Effector CD8-positive, alpha-beta T cell (primary cell): ENCODE measurements around the gene USP47.
"Not testable (repeated sequence)": the region's sequence is repeated elsewhere in the genome, so short reads cannot be mapped to it uniquely, and the experiment has no call there.

ENCODE experiments used
- DNase-seq: peaks from one replicate; lab custom pipeline; 2025; lab: John Stamatoyannopoulos, UW

USP47 gene

DNA sequence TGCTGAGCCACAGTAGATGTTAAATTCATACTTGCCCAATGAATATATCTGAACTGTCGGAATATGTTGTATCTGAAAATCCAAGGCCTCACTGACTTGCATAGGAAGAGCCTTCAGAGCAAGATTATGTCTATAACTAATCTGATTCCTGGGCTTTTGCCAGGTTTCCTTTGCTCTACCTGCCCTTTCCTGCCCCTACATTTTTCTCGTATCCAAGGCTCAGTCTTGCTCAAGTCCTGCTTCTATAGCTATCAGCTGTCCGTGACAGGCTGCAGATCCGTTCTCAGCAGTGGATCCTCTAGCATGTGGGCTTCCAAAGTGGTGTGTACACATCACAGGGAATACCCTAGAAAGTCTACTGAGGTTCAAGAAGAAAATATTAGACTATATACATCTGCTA lies 18.8 kb upstream of the USP47 start:
- DNase-seq: no peak

DNA sequence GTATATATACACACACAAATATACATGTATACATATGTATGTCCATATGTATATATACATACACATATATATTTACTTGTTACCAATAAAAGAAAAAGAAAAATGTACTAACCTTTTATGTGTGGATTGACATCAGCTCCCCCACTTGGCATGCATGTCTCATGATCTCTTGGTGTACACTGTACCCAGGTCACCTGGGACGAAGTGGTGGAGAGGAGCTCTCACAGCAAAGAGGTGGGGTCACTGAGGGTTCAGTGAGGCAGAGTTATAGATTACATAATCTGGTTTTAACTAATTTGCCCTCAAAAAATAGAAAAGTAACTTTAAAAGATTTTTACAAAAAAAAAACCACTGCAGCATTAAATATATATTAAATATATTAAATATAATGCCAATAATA lies 15.5 kb upstream of the USP47 start:
- DNase-seq: no peak

DNA sequence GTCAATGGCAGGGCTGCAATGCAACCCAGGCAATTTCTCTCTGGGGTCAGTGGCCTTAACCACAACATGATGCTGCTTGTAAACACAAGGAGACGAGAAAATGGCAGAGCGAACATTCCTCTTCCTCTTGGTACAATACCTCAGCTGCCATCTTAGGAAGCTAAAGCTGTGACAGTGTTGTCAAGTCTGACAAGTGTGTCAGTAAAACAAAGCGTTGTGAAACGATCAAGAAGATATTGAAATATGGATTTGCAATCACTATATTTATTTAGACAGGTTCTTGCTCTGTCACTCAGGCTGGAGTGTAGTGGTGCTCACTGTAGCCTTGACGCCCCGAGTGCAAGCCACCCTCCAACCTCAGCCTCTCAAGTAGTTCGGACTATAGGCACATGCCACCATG lies 14.5 kb upstream of the USP47 start:
- DNase-seq: no peak

DNA sequence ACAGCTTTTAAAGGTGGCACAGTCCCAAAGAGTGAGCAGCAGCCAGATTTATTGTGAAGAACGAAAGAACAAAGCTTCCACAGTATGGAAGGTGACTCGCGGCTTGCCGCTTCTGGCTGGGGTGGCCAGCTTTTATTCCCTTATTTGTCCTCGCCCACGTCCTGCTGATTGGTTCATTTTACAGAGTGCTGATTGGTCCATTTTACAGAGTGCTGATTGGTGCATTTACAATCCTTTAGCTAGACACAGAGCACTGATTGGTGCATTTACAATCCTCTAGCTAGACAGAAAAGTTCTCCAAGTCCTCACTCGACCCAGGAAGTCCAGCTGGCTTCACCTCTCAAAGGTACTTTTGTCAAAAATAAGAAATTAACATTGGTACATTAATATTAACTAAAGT lies 10.4 kb upstream of the USP47 start:
- not testable (repeated sequence) for DNase-seq

DNA sequence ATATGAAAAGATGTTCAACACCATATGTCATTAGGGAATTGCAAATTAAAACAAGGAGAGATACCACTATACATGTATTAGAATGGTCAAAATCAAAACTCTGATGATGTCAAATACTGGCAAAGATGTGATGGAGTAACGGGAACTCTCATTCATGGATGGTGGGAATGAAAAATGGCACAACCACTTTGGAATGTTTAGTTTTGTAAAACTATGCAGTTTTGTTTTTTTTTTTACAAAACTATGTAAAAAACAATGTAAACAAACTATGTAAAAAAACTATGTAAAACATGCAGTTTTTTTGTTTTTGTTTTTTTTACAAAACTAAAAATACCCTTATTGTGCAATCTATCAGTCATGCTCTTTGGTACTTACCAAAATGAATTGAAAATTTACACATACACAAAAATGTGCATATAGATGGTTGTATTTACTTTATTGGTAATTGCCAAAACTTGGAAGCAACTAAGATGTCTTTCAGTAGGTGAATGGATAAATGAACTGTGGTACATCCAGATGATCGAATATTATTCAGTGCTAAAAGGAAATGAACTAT lies 5.0 kb upstream of the USP47 start:
- DNase-seq: no peak

DNA sequence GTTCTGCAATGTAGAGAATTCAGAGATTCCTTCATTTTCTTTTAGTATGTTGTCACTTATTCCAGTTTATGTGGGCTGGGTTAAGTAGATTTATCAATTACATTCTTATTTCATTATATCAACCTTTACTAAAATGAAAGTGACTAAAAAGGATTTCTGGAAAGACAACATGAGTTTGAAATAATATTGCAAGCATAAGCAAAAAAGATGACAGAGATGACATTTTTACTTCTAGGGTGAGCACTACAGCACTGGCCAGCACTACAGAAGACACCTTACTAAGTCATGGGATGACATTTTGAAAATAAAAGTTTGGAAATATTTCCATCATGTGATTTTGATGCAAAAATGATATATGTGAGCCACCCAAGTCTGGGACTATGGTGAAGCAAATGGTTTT lies 2.1 kb upstream of the USP47 start:
- DNase-seq: no peak

DNA sequence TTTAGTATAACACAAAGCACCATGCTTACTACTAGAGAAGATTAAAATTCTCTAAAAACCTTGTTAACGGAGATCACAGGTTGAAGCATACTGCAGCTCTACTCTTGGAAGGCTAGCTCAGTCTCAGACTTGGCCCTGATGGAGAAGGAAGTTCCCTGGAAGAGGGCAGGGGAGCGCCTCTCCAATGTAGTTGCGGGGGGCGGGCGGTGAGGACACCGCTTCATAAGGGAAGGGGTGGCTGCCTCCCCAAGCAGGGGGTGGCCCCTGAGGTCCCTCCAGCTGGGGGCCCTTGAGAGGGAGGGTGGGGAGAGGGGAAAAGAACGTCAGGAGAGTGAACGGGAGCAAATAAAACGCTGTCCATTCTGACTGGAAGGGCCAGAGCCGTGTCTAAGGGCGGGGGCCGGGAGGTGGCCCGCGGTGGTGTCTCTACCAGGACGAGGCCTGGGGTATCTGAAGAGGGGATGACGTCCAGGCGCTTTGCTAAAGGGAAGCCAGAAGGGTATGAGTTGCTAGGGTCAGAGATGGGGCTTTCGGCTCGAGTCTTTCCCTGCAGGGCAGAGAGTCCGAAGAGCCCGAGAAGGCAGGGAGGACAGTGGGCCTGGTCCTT lies 553 bp upstream of the USP47 start:
- DNase-seq: peak; percentile 26

DNA sequence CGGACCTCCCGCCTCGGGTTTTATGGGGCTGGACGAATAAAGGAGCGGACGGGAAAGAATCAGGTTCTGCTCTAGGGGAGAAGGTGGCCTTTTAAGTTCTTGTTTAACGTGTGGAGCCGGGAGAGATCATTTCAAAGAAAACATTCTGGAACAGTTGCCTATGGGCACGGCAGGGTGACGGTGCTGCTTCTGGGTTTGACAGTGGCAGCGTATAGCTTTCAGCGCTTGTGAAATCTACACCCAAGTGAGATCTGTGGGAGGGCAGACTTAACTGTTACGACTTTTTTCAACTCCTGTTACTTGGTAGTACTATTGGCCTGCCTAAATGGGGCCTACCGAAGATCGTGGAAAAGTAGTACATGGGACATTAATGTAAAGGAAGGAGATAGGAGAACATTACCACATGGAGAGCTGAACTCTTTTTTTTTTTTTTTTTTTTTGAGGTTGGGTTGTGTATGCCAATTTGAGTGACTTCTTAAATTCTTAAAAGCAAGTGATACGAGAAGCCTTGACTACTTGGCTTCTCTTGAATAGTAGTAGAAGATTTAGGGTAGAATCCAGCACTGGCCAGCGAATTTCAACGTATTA lies 743 bp downstream of the USP47 start:
- peak; percentile 30 for DNase-seq

DNA sequence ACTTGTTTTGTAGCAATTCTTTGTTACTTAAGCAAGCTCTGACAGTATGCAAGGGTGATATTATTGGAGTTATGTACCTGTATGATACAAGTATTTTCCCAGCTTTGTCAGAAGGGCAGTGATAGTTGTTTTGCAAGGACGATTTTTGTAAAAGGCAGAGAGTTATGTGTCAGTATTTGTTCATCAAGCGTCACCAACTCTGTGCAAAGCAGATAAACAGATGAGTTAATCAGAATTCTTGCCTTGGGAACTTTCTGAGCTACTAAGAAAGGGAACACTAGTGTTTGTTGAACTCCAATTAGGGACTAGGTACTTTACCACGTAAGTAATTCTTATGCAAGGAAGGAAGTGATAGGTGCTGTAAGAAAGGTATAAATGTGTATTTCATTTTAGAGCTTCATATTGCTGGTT lies 1.4 kb downstream of the USP47 start:
- no peak for DNase-seq

DNA sequence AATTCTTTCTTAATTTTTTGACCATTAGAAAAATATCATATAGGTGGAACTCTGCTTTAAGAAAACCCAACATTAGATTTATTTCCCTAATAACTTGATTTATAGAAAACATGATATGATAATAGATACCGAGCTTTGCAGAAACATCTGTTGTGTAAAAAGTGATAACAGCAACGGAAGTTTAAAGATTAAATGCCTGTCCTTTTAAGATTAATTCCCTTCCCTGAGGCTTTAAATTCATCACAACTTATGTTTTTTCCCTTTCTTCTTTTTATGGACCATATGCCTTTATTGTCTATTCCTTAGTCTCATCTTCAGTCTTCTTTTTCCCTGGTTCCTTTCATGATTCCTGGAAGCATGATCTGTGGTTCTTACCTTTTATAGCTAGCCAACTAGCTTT lies 1.9 kb downstream of the USP47 start:
- DNase-seq: no peak

DNA sequence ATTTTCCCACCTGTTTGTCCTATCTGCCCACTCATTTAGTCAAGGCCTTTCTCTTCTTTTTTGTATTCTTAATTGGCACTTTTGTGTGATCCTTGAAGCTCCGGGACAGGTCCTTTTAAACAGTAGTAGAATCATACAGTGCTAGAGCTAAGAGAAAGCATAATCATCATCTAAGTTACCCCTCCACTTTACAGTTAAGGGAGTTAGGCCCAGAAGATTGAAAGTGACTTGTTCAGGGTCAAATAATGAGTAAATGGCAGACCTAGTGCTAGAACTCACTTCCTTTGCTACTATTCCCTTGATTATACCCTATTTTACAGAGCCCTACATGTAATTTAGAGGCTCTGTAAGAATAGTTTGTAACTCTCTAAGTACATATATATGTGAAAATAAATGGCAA lies 2.5 kb downstream of the USP47 start:
- DNase-seq: no peak

DNA sequence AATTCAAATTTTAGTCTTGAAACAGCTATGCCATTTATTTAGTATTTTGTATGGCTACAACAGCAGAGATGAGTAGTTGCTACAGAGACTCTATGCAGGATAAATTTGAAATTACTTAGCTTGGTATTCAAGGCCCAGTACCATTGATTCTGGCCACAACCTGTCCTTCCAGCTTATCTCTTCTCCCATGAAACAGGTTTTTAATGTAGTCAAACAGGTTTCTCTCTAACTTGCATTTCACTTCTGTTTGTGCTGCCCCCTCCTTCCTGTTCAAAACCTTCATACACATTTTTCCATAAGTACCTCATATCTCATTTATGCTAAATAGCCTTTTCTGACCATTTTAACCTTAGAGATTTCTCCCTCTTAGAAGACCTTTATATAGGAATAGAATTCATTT lies 3.3 kb downstream of the USP47 start:
- DNase-seq: no peak

DNA sequence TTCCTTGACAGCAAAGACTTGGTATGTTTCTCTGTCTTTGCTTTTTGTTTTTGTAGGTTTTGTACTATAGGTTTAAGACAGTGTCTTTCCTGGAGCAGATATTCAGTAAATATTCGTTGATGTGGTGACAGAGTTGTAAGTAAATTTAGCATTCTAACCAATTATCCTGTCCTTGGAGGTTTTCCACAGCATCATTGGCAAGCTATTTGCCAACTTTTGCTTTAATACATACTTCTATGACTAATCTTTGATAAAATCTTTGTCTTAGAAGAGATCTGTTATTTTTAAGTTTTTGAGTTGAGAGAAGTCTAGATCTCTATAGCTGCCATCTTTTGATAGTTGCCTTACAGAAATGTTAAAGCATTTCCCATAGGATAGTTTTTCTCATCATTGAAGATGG lies 3.8 kb downstream of the USP47 start:
- no peak for DNase-seq

DNA sequence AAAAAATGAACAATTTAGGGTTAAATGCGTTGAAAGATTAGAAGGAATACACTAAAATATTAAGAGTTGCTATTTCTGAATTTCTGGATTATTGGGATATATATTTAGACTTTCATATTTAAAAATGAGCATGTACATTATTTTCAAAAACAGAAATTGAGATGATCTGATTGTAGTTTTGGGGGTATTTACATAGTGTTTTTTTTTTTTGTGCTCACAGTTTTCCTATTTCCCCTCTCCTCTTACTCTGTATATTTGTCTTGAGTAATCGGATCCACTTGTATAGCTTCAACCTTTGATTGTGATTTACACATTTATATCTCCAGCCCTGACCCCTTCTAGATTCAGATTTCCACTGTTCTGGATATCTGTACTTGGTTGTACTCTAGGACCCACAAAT lies 5.3 kb downstream of the USP47 start:
- DNase-seq: no peak

DNA sequence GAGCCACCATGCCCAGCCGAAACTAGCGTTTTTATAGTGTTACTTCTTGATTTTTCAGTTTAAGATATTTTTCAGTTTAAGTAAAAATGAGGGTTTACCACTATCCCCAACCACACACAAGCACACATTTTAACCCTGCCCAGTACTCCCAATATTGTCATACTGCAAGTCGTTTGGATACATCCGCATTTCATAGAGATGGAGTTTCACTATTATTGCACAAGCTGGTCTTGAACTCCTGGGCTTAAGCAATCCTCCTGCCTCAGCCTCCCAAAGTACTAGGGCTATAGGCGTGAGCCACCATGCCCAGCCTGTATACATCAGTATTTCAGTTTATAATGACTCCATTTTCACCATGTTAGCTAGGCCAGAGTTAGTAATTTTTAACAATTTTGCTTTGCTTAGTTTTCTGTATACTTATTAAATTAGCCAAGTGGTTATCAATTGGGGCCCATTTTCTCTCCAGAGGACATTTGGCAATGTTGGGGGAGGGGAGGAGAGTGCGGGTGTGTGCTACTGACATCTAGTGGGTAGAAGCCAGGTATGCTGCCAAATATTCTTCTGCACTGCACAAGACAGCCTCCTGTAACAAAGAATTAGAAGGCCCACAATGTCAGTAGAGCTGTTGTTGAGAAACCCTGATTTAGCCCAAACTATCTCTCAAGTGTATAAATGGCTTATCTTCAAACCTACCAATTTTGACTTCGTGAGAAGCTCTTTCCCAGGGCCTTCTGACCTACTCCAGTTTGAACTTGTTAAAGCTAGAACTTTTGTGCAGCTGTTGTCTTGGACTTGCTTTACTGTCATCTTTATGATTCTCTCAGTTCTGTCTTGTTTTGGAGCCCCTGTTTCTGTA lies 7.3 kb downstream of the USP47 start:
- DNase-seq: peak; percentile 46

DNA sequence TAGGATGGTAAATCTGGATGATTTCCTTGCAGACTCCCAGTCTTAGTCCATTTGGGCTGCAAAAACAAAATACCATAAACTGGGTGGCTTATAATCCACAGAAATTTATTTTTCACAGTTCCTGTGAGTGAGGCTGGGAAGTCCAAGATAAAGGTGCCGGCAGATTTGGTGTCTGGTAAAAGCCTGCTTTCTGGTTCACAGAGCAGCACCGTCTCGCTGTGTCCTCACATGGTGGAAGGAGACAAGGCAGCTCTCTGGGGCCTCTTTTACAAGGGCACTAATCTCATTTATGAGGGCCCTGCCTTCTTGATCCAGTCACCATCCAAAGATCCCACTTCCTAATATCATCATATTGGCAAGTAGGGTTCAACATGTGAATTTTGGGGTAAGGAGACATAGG lies 8.9 kb downstream of the USP47 start:
- DNase-seq: no peak

DNA sequence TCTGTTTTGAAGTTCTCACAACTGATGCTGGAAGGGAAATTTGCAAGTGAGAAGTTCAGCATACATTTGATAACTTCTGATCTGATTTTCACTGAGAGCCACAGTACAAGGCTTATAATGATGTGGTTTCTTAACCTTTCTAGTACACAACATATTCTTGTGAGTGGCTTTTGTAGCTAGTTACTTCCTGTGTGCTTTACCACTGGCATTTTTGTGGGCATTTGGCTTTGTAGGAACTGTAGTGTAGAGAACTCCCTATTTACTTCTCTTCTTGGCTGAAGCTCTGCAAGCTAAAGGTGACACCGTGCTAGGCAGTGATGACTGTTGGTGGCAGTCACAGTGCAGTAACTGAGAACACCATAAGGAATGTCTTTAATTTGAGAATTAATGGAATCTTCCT lies 14.9 kb downstream of the USP47 start:
- no peak for DNase-seq

DNA sequence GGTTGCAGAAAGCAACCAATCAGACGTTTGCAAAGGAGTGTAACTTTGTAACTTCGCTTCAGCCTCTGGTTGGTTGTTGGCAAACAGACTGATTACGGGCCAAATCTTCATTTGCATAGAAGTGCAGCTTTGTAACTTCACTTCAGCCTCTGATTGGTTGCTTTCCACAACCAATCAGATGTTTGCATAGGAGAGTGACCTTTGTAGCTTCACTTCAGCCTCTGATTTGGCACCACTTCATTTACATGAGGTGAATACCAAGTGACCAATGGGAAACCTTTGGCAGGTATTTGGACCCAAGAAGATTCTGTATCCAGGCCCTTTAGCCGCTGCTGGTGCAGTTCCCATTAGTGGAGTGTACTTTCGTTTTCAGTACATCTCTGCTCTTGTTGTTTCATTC lies 16.0 kb downstream of the USP47 start:
- DNase-seq: no peak

DNA sequence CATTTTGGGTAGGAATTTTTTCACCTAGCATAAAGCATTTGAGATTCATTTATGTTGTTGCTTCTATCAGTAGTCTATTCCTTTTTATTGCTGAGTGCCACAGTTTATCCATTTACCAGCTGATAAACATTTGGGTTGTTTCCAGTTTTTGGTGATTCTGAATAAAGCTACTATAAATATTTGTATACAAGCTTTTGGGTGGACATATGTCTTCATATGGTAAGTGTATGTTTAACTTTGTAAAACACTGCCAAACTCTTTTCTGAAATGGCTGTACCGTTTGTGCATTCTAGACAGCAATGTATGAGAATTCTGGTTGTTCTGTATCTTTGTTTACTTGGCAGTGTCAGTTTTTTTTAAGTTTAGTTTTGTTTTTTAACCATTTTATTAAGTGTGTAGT lies 16.9 kb downstream of the USP47 start:
- DNase-seq: no peak

DNA sequence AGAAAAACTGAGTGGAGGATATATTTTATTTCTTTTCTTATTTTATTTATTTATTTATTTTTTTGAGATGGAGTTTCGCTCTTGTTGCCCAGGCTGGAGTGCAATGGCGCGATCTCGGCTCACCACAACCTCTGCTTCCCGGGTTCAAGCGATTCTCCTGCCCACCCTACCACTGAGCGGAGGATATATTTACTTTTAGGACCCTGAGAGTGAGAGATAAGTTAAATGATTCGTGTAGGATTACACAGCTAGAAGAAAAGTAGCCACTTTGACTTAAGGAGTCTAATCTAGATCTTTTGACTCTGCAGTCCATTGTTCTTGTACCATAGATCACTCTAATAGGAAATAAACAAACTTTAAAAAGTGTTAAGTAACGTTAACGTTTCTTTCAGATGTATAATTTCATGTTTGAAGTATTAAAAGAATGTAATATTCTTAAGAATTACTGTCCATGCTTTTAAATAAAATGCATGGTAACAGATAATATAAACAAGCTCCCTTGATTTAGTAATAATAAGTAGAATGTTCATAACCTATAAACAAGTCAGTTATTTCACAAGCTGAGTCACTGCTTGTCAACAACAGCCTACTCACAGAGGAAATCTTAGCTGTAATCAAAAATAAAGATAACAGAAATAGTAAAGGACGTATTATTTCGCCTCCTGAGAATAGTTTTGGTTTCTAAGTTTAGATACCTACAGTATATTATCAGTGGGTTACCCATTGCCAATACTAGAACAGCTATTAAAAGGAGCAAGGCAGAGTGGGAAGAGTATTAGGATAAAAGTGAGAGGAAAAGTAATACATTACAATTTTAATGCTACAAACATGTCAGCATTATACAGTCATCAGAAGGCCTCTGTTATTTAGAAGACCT lies 18.6 kb downstream of the USP47 start:
- DNase-seq: no peak

DNA sequence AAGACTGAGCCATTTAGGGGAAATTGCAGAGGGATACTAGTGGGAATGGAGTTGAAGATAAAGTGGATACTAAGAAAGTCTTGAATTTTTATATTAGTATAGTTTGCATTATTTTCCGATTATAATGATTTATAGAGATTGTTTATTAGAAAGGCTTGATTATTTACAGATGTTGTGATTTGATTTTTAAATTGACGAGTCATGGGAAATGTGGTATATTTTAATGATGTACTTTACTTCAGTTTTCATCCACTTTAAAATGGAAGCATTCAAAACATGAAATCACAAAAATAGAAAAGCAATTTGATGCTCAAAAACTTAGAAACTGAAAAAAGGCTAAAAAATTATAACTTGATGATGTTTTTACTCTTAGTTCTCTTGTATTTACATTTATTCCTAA lies 21.2 kb downstream of the USP47 start:
- DNase-seq: no peak

DNA sequence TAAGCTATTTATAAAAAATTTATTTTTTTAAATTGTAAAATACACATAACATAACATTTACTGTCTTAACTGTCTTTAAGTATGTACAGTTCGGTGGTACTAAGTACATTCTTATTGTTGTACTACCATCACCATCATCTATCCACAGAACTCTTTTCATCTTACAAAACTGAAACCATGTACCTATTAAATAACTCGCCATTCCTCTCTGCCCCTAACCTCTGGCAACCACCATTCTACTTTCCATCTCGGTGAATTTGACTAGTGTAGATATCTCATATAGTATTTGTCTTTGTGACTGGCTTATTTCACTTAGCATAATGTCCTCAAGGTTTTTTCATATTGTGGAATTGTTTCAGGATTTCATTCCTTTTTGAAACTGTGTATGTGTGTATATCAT lies 22.6 kb downstream of the USP47 start:
- no peak for DNase-seq
